ENCODE measurements around the gene CEACAM6. TPM values are rescaled to one million over a fixed set of nuclear protein-coding genes. Genes with fewer than 3 reads are reported as not detected.

The CEACAM6 gene
- total and polyA plus RNA-seq, 2 of the 13 experiments (the other 11 are each of a cell fraction or from before 2014, with no cell fraction given) = not detected

GRCh38 chr19:41808663-41809566 lies 53.6 kb downstream of the CEACAM6 start:
- Histone ChIP-seq H3K4me2 (ENCODE audit: low read depth, low read length) (no peak overlapping the region), H3K4me3 (replicated peaks in 1 of 3; ENCODE audit: insufficient read depth in 1 of 3, low read depth in 2 of 3, low read length in 3 of 3) (no peak overlapping the region), H3K4me1 (ENCODE audit: insufficient read depth, low read length) (no peaks in the 10 kb centered on the region), H3K27me3 (ENCODE audit: control insufficient read depth in 1 of 2, insufficient read depth in 2 of 2, low read length in 2 of 2) (peaks cover 2 to 16% of the 10 kb centered on the region in 2 experiments; a peak in 4 of 5 replicates), H3K9me3 (ENCODE audit: low read length) (no peaks in the 10 kb centered on the region), H3K79me2 (ENCODE audit: insufficient read depth, low read length) (no peaks in the 10 kb centered on the region), H4K20me1 (ENCODE audit: insufficient read depth, low read length) (no peaks in the 10 kb centered on the region), H2AFZ (ENCODE audit: low read length) (no peak overlapping the region), H3K27ac (ENCODE audit: extremely low read length, insufficient read depth, low read length) (no peak overlapping the region), H3K36me3 (replicated peaks in 1 of 2; ENCODE audit: control insufficient read depth in 1 of 2, insufficient read depth in 2 of 2, low read length in 2 of 2) (no peaks in the 10 kb centered on the region), H3K9ac (ENCODE audit: insufficient read depth, low read depth, low read length) (no peak overlapping the region)
- ATAC-seq = no peak
- in situ Hi-C loops (cut with HindIII; ENCODE audit: extremely low pct_ligation_motif_present, low pct_unique_long_range_greater_than_20kb) (no loop called here), intact Hi-C loops (cut with micrococcal nuclease; ENCODE audit: unreplicated experiment) (no loop called here)
- TF ChIP-seq BCL3 (CRISPR knock-in tag; IDR thresholded peaks at IDR 0.05) (no peak), KLF16 (CRISPR knock-in tag; IDR thresholded peaks at IDR 0.05) (no peak)
- ChIA-PET CTCF (ENCODE audit: low intra/inter-chr PET ratio, low total read pairs) (no interaction called here), POLR2A (no interaction called here)
- 45% methylated on average over 15 of the region's 16 CpGs for WGBS (ENCODE audit: low lambda C conversion rate)
- BruUV-seq (replicated peaks) = no TSS peak
- DNase-seq (ENCODE audit: low spot score) = no peak
- FAIRE-seq = no peak

GRCh38 chr19:41810301-41810700 lies 55.0 kb downstream of the CEACAM6 start:
- no peak for DNase-seq (ENCODE audit: low spot score)
- TF ChIP-seq MAZ (IDR thresholded peaks at IDR 0.05; ENCODE audit: borderline replicate concordance, low read depth, low read length) (no peak), MAZ (CRISPR knock-in tag; IDR thresholded peaks at IDR 0.05; ENCODE audit: low read depth) (no peak), ZNF607 (CRISPR knock-in tag; IDR thresholded peaks at IDR 0.05; ENCODE audit: borderline replicate concordance) (no peak), MTF2 (CRISPR knock-in tag; IDR thresholded peaks at IDR 0.05; ENCODE audit: borderline replicate concordance) (no peak), ZNF605 (CRISPR knock-in tag; IDR thresholded peaks at IDR 0.05) (no peak), ZMYM3 (CRISPR knock-in tag; IDR thresholded peaks at IDR 0.05) (no peak), ZNF672 (CRISPR knock-in tag; IDR thresholded peaks at IDR 0.05) (no peak), CENPBD1 (CRISPR knock-in tag; IDR thresholded peaks at IDR 0.05; ENCODE audit: borderline replicate concordance, low read depth) (no peak)

More at GRCh38 chr19:41810301-41810700, 55.0 kb downstream of the CEACAM6 start:
- no peaks in the 10 kb centered on the region for H3K9me3 ChIP-seq (ENCODE audit: low read length)
- H3K27me3 ChIP-seq (ENCODE audit: control insufficient read depth in 1 of 2, insufficient read depth in 2 of 2, low read length in 2 of 2) = peaks cover 2 to 9% of the 10 kb centered on the region in 2 experiments; a peak in 3 of 5 replicates
- 0% methylated on average over 2 of the region's 4 CpGs for WGBS (ENCODE audit: low lambda C conversion rate)
- no peak overlapping the region for H2AFZ ChIP-seq (ENCODE audit: low read length)
- no peak overlapping the region for H3K4me3 ChIP-seq (replicated peaks in 1 of 3; ENCODE audit: insufficient read depth in 1 of 3, low read depth in 2 of 3, low read length in 3 of 3)
- ChIA-PET POLR2A (no interaction called here), CTCF (ENCODE audit: low intra/inter-chr PET ratio, low total read pairs) (no interaction called here)
- BruUV-seq (replicated peaks) = no TSS peak
- no peak overlapping the region for H3K9ac ChIP-seq (ENCODE audit: insufficient read depth, low read depth, low read length)
- H3K4me1 ChIP-seq (ENCODE audit: insufficient read depth, low read length) = no peaks in the 10 kb centered on the region
- ATAC-seq = no peak
- no peaks in the 10 kb centered on the region for H3K79me2 ChIP-seq (ENCODE audit: insufficient read depth, low read length)
- no peaks in the 10 kb centered on the region for H3K36me3 ChIP-seq (replicated peaks in 1 of 2; ENCODE audit: control insufficient read depth in 1 of 2, insufficient read depth in 2 of 2, low read length in 2 of 2)
- FAIRE-seq = no peak
- no peaks in the 10 kb centered on the region for H4K20me1 ChIP-seq (ENCODE audit: insufficient read depth, low read length)
- intact Hi-C loops (cut with micrococcal nuclease; ENCODE audit: unreplicated experiment) (no loop called here), in situ Hi-C loops (cut with HindIII; ENCODE audit: extremely low pct_ligation_motif_present, low pct_unique_long_range_greater_than_20kb) (no loop called here)
- no peak overlapping the region for H3K4me2 ChIP-seq (ENCODE audit: low read depth, low read length)
- H3K27ac ChIP-seq (ENCODE audit: extremely low read length, insufficient read depth, low read length) = no peak overlapping the region
